Ovary (tissue), 9 donors: ENCODE measurements around the gene CTLA4. TPM values are rescaled to one million over a fixed set of nuclear protein-coding genes. Genes with fewer than 3 reads are reported as not detected.

Source experiments
- DNase-seq, 5 donors: peaks; one replicate each; pipeline ENCODE4 v3.0.0-alpha.2; 2019 to 2020
- H3K27ac ChIP-seq, 2 donors: fragments of 200-600 bp; one replicate each; pipeline versions ENCODE4 v1.5.1 to v1.8.0; 2019 to 2022
- H3K27me3 ChIP-seq: fragments of 200-600 bp; one replicate; pipeline ENCODE4 v1.8.0; 2022
- H3K36me3 ChIP-seq: fragments of 200-600 bp; sonication (generic); one replicate; pipeline ENCODE4 v1.5.1; 2019
- H3K4me1 ChIP-seq: one replicate; pipeline ENCODE4 v1.8.1; 2013; ENCODE audit warnings: mild to moderate bottlenecking, moderate library complexity; ENCODE audit not compliant: insufficient read depth
- H3K4me3 ChIP-seq: fragments of 200-600 bp; sonication (generic); one replicate; pipeline ENCODE4 v1.5.1; 2017
- H3K9me3 ChIP-seq, 2 donors: fragments of 200-600 bp in 1 of 2; sonication (generic) in 1 of 2; one replicate each; pipeline versions ENCODE4 v1.5.1 to v1.8.1; 2013 to 2019; ENCODE audit warnings: mild to moderate bottlenecking in 1 of 2, moderate library complexity in 1 of 2
- EP300 ChIP-seq: sonication (generic); formaldehyde crosslinking; IDR thresholded peaks from one replicate; pipeline ENCODE4 v1.6.1; 2017; ENCODE audit warnings: antibody characterized with exemption
- POLR2A ChIP-seq: fragments of 450-650 bp; IDR thresholded peaks from one replicate; pipeline ENCODE4 v1.6.1; 2017; ENCODE audit warnings: antibody characterized with exemption, mild to moderate bottlenecking, moderate library complexity
- WGBS, 3 donors: extraction: QIAGEN DNeasy Blood & Tissue Kit in 1 of 3; methylation state at CpG; one replicate each; pipeline versions ENCODE4 v1.1.5 to v1.1.7; 2013 to 2017; 5-methylcytosine and 5-hydroxymethylcytosine counted together
- intact Hi-C, 4 donors: fragments of 100-400 bp; cut with DNase I; formaldehyde crosslinking; loops; one replicate each; pipeline versions ENCODE4 v1.11.0 to v1.15.1; 2022 to 2023
- polyA plus RNA-seq, 2 donors: library from polyadenylated mRNA; stranded (reverse); fragments of 200-250 nt in 1 of 2; fragments of 350-450 nt in 1 of 2; fragmentation: Illumina TruSeq in 1 of 2; extraction: RNeasy Lipid Tissue Mini Kit (QIAGEN cat#74804) in 1 of 2; gene quantifications; one replicate each; pipeline ENCODE4 v1.2.3, GENCODE V29; 2013 to 2014
- total RNA-seq, 7 donors: library from RNA; depleted of rRNA in 2 of 7; stranded (reverse); fragments of >200 nt in 2 of 7; fragmentation: NEBNext Ultra II Directional in 3 of 7; extraction: Animal tissue kit (Norgen Biotek cat#: 25700) in 3 of 7; gene quantifications; one replicate each; pipeline versions ENCODE4 v1.1.0 to v1.2.4, GENCODE V29; 2016 to 2023
- TF ChIP-seq, protein P1 (sequence below), 3 donors: fragments of 450-650 bp in 2 of 3; fragments of 200-600 bp in 1 of 3; IDR thresholded peaks; one replicate each; pipeline versions ENCODE4 v1.5.1 to v1.8.0; 2016 to 2022; ENCODE audit warnings: antibody characterized with exemption in 3 of 3, mild to moderate bottlenecking in 1 of 3
- donor health status: DM: no; HTN: no; CAD: no; lungs with moderate emphysema.
- donor health status: DM: no; HTN: no; CAD: no.
- donor health status: Bipolar disorder and iron deficiency.
- donor health status: DM: yes; HTN: yes; CAD: no.
- donor health status: DM: no; HTN: no; CAD: no.
- donor health status: DM: yes; HTN: yes; CAD: no.

CTLA4 gene
- total and polyA plus RNA-seq, 9 donors = 0.04 to 0.51 (median 0.17) TPM; not detected in 6

DNA sequence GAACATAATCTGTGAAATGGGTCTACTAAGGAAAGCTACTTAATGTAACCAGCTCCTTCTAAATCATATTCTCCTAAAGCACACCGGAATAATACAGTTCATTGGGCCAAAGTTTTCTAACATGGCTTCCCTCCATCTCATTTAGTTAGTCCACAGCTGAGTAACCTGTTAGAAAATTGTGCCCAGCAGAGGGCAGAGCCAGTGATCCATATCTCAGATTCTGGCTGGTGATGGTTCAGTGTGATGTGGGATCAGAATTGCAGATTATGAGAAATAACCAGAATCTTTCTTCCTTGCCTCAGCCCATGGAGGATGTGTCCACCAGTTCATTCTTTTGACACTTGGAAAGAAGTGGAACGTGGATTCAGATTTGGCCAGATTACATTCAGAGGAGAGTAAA lies 9.4 kb upstream of the CTLA4 start:
- DNase-seq = no peak
- H3K27me3 ChIP-seq = no peaks in the 10 kb centered on the region
- WGBS, 3 donors = 90 to 96% (median 93%) methylated on average over 2 of the region's 2 CpGs
- H3K36me3 ChIP-seq = no peaks in the 10 kb centered on the region
- no peak overlapping the region for H3K27ac ChIP-seq
- no peak overlapping the region for H3K4me3 ChIP-seq
- TF ChIP-seq POLR2A (no peak), EP300 (no peak)
- TF ChIP-seq, protein P1, sequence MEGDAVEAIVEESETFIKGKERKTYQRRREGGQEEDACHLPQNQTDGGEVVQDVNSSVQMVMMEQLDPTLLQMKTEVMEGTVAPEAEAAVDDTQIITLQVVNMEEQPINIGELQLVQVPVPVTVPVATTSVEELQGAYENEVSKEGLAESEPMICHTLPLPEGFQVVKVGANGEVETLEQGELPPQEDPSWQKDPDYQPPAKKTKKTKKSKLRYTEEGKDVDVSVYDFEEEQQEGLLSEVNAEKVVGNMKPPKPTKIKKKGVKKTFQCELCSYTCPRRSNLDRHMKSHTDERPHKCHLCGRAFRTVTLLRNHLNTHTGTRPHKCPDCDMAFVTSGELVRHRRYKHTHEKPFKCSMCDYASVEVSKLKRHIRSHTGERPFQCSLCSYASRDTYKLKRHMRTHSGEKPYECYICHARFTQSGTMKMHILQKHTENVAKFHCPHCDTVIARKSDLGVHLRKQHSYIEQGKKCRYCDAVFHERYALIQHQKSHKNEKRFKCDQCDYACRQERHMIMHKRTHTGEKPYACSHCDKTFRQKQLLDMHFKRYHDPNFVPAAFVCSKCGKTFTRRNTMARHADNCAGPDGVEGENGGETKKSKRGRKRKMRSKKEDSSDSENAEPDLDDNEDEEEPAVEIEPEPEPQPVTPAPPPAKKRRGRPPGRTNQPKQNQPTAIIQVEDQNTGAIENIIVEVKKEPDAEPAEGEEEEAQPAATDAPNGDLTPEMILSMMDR (IDR thresholded peaks at IDR 0.05) = no peak
- H3K9me3 ChIP-seq = no peaks in the 10 kb centered on the region
- H3K4me1 ChIP-seq = no peaks in the 10 kb centered on the region
- intact Hi-C loops = no loop called here

DNA sequence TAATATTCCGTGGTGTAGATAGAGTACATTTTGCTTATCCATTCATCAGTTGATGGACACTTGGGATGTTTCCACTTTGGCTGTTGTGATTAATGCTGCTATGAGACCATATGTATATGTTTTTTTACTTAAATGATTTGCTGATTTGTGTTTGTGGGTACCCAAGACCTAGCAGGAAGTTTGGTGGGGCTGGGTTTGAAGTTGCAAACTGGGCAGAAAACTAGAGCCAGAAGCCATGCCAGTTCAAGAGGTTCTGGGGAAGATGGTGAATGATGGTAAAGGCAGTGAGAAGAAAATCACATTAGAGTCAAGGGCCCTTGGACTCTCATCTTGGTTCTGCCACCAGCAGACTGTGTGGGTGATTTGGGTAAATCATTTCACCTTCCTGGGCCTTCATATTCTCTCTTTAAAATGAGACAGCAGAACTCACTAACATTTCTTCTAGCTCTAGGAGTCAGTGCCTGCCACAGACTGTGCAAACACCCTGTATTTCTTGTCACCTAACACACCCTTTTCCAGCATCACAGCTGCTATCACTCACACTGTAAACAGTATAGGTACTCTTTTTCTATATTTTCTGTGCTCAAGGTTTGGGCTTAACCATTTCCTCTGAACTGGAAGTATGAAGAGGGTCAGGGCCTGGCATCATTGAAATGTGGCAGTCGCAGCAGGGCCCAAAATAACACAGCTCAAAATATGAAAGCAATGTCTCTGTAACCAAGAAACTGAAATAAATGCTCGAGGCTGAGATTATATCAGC lies 8.4 kb upstream of the CTLA4 start:
- H3K27me3 ChIP-seq = no peaks in the 10 kb centered on the region
- no peak overlapping the region for H3K4me3 ChIP-seq
- H3K4me1 ChIP-seq = no peaks in the 10 kb centered on the region
- no peak for DNase-seq
- WGBS, 3 donors = 65 to 76% (median 73%) methylated on average over 3 of the region's 3 CpGs
- H3K9me3 ChIP-seq = no peaks in the 10 kb centered on the region
- no peak for TF ChIP-seq EP300
- TF ChIP-seq POLR2A = no peak
- intact Hi-C loops = no loop called here
- H3K27ac ChIP-seq = no peak overlapping the region
- H3K36me3 ChIP-seq = no peaks in the 10 kb centered on the region

DNA sequence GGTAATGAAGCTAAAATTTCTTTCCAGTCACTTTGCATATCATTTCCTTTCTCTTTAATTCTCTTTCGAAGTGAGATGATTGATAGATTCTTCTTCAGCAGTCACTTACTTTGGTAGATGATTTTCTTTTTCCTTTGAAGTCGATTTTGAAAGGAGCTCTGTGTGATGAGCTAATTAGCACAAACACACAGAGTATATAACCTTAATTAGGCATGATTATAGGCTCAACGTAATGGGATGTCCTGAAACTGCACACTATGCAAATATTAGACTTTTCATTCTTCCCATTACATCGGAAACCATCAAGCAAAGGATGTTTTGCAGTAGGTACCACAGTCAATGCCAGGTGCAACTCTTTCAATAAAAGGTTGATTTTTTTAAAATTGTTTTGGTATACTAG lies 6.4 kb upstream of the CTLA4 start:
- H3K4me1 ChIP-seq = no peaks in the 10 kb centered on the region
- no peaks in the 10 kb centered on the region for H3K27me3 ChIP-seq
- no peak overlapping the region for H3K27ac ChIP-seq
- H3K4me3 ChIP-seq = no peak overlapping the region
- no peaks in the 10 kb centered on the region for H3K9me3 ChIP-seq
- no peak for DNase-seq
- intact Hi-C loops = no loop called here
- H3K36me3 ChIP-seq = no peaks in the 10 kb centered on the region
- TF ChIP-seq, protein P1 (IDR thresholded peaks at IDR 0.05) = no peak
- TF ChIP-seq POLR2A = no peak
- 68 to 75% (median 72%) methylated on average over 4 of the region's 4 CpGs for WGBS, 3 donors

DNA sequence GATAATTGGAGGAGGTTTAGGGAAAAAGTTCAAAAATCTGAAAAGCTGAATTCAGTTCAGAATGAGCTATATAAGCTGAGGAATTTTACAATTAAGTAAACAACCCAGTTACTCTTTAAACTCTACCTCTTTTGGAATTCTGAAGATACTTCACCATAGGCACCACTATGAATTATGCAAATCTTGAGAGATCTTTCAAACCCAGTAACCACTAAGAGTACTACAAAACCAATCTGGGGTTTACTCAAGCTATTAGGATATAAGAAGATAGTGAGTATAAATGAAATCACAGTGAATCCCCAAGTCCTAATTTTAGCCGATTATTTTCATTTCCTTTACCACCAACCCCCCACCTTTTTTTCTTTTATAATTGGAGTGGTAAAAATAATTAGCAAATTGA lies 6.0 kb upstream of the CTLA4 start:
- TF ChIP-seq, protein P1 (IDR thresholded peaks at IDR 0.05) = no peak
- TF ChIP-seq POLR2A = no peak
- TF ChIP-seq EP300 = no peak
- WGBS, 3 donors = 75 to 94% (median 83%) methylated on average over 1 of the region's 1 CpG

More for the DNA sequence above, 6.0 kb upstream of the CTLA4 start:
- intact Hi-C loops = no loop called here
- no peak for DNase-seq
- Histone ChIP-seq H3K27ac (no peak overlapping the region), H3K4me3 (no peak overlapping the region), H3K27me3 (no peaks in the 10 kb centered on the region), H3K4me1 (no peaks in the 10 kb centered on the region), H3K9me3 (no peaks in the 10 kb centered on the region), H3K36me3 (no peaks in the 10 kb centered on the region)
